ENCODE measurements around the gene TSC22D2. TPM values are rescaled to one million over a fixed set of nuclear protein-coding genes. Genes with fewer than 3 reads are reported as not detected.

The TSC22D2 gene
- total and polyA plus RNA-seq, 11 donors = 11.5 to 55.8 (median 22.6) TPM

GRCh38 chr3:150511122-150511821 is 103.2 kb downstream of the TSC22D2 start:
- no peak for TF ChIP-seq CTCF (IDR thresholded peaks at IDR 0.05)
- no peak for TF ChIP-seq POLR2A (IDR thresholded peaks at IDR 0.05)

GRCh38 chr3:150515210-150515609 is 107.1 kb downstream of the TSC22D2 start:
- Histone ChIP-seq H3K36me3 (peaks cover 0 to 3% (median 0%) of the 10 kb centered on the region in 9 donors), H3K4me3 (no peak overlapping the region), H3K27ac (no peak overlapping the region), H3K27me3 (no peaks in the 10 kb centered on the region), H3K4me1 (no peaks in the 10 kb centered on the region), H3K9me3 (peaks cover 0 to 4% (median 0%) of the 10 kb centered on the region in 12 donors)
- WGBS, 4 donors = 96 to 99% (median 98%) methylated on average over 4 of the region's 4 CpGs
- DNase-seq (no peak), ATAC-seq (no peak)
- TF ChIP-seq POLR2A (IDR thresholded peaks at IDR 0.05) = no peak
- no peak for TF ChIP-seq CTCF (IDR thresholded peaks at IDR 0.05)
- intact Hi-C loops (cut with DNase I) = no loop called here

More at GRCh38 chr3:150511122-150511821, 103.2 kb downstream of the TSC22D2 start:
- Histone ChIP-seq H3K27ac (no peak overlapping the region), H3K4me1 (no peaks in the 10 kb centered on the region), H3K4me3 (no peak overlapping the region), H3K36me3 (no peaks in the 10 kb centered on the region), H3K27me3 (no peaks in the 10 kb centered on the region), H3K9me3 (peaks cover 0 to 8% (median 0%) of the 10 kb centered on the region in 12 donors)
- intact Hi-C loops (cut with DNase I) = no loop called here
- ATAC-seq (no peak), DNase-seq (no peak)
- 70 to 81% (median 75%) methylated on average over 4 of the region's 4 CpGs for WGBS, 4 donors

Other genes with a start within 250 kb of the TSC22D2 start
- gene SERP1, start 138.2 kb downstream of the TSC22D2 start, total RNA-seq = 10 to 100 TPM; 19.5 to 86.9 (median 26.3) TPM
- 10 to 100 TPM; 14.8 to 50.7 TPM for gene SERP1, start 138.2 kb downstream of the TSC22D2 start, polyA plus RNA-seq
- gene EIF2A, start 138.5 kb downstream of the TSC22D2 start, total RNA-seq = 100 to 1,000 TPM in 1 of 9 donors, 10 to 100 TPM in 8; 60.5 to 112 (median 75.5) TPM
- gene EIF2A, start 138.5 kb downstream of the TSC22D2 start, polyA plus RNA-seq = 10 to 100 TPM; 44.3 to 64.3 TPM
- gene SELENOT, start 195.0 kb downstream of the TSC22D2 start, total RNA-seq = 100 to 1,000 TPM in 2 of 9 donors, 10 to 100 TPM in 7; 62.7 to 103 (median 80.1) TPM
- gene SELENOT, start 195.0 kb downstream of the TSC22D2 start, polyA plus RNA-seq = 100 to 1,000 TPM in 1 of 2 donors, 10 to 100 TPM in 1; 19.4 to 120 TPM